ENCODE results near the gene HDDC2.

HDDC2 gene

GRCh38 chr6:125250511-125250910 is 51.3 kb downstream of the HDDC2 start:
- intact Hi-C loops (cut with DNase I) = no loop called here
- no peak for DNase-seq

- DNase-seq = no peak
- intact Hi-C loops (cut with DNase I) = no loop called here
Observed at GRCh38 chr6:125248136-125248535, 53.6 kb downstream of the HDDC2 start.

- intact Hi-C loops (cut with DNase I) = no loop called here
- DNase-seq = no peak
Observed at GRCh38 chr6:125246566-125246965, 55.2 kb downstream of the HDDC2 start.

DNA sequence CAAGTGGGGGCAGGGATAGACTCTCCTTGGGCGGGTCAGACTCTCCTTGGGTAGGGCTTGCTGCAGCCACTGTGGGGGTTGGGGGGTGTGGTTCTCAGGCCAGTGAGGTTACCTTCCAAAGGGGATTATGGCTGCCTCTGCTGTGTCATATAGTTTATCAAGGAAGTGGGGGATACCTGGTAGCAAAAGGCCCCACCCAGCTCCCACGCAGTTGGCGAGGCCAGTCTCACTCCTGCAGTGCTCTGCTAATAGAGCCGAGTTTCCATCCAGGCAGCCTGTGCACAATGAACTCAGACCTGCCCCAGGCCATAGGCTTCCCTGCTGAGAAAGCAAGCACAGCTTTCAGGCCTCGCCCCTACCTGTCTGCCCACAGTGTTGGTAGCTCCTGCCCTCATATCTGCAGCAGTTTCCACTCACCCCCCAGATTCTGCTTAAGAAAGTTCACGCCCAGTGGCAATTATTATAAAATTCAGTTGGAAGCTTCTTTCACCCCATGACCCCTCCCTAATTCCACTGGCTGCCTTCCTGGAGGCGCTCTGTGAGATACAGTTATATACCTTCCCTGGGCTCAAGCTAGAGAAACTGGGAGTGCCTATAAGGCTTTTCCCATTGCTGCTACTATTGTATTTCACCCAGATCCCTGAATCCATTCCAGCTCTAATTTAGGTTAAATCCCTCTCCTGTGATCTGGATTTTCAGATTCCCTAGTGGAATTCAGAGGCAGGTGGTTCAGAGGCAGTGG is 56.1 kb downstream of the HDDC2 start:
- DNase-seq = no peak
- intact Hi-C loops (cut with DNase I) = no loop called here

DNA sequence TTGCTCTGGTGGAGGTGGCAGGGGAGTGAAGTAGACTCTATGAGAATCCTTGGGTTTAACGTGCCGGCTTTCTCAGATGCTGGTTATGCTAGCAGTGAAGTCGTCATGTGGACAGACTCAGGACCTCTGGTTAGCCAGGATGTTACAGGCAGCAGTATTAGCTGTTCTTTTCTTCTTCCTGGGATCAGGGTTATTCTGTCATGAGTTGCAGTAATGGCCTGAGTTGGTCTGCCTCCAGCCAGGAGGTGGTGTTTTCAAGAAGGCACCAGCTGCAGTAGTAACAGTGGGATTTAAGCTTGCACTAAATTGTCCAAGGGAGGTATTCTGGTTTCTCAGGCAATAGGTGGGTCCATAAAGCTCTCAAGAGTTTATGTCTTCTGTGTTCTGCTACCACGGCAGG is 56.7 kb downstream of the HDDC2 start:
- DNase-seq = no peak
- intact Hi-C loops (cut with DNase I) = no loop called here

DNA sequence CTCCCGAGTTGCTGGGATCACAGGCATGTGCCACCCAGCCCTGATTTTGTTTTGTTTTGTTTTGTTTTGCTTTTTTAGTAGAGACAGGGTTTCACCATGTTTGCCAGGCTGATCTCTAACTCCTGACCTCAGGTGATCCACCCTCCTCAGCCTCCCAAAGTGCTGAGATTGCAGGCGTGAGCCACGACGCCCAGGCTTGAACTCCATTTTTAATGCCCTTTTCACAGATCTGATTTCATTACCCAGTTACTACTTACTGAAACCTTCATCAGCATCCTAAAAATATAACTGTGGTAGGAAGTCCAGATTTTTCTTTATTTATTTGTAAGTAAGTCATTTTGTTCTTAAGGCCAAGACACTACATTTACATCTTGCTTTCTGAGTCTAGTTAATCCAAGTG is 64.0 kb downstream of the HDDC2 start:
- DNase-seq = no peak
- intact Hi-C loops (cut with DNase I) = no loop called here

GRCh38 chr6:125236536-125237327 is 65.0 kb downstream of the HDDC2 start:
- intact Hi-C loops (cut with DNase I) = no loop called here
- no peak for DNase-seq

GRCh38 chr6:125233202-125233601 is 68.6 kb downstream of the HDDC2 start:
- no peak for DNase-seq
- intact Hi-C loops (cut with DNase I) = no loop called here

- DNase-seq = no peak
- intact Hi-C loops (cut with DNase I) = no loop called here
Observed at GRCh38 chr6:125232466-125232865, 69.3 kb downstream of the HDDC2 start.

DNA sequence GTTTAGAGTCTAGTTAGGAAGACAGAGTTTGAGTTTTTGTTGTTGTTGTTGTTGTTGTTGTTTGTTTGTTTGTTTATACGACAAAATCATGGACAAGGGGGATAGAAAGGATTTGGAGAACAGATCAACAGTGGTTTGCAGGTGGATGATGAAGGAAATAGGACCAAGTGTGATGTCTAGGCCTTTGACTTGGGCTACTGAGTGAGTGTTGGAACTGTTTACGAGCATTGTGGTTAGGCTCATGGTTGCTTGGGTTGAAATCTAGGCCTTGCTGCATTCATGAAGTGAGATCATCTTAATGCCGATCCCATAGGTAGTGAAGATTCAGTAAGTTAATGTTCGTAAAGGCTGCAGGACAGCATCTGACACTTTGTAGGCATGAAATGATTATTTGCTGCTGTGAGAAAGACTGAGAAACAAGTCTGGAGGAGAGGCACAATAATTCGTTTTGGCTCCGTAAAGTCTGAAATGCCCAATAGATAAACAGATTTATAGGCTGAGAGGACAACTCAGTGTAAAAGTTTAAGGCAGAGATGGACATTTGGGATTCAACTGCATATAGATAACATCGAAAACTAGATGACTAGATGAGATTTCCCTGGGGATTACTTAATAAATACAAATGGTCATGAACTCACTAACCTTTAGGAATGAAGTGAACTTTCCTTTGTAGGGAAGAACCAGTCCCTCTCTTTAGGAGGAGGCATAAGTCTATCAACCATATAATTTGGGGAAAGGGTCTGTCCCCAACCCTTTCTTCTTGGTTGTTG is 70.0 kb downstream of the HDDC2 start:
- intact Hi-C loops (cut with DNase I) = no loop called here
- DNase-seq = no peak

- intact Hi-C loops (cut with DNase I) = no loop called here
Observed at GRCh38 chr6:125231133-125231532, 70.6 kb downstream of the HDDC2 start.

GRCh38 chr6:125230674-125231073 is 71.1 kb downstream of the HDDC2 start:
- intact Hi-C loops (cut with DNase I) = no loop called here
- DNase-seq = no peak

More at GRCh38 chr6:125231133-125231532, 70.6 kb downstream of the HDDC2 start:
- DNase-seq = no peak

- intact Hi-C loops (cut with DNase I) = no loop called here
Observed at GRCh38 chr6:125228981-125229479, 72.7 kb downstream of the HDDC2 start.

DNA sequence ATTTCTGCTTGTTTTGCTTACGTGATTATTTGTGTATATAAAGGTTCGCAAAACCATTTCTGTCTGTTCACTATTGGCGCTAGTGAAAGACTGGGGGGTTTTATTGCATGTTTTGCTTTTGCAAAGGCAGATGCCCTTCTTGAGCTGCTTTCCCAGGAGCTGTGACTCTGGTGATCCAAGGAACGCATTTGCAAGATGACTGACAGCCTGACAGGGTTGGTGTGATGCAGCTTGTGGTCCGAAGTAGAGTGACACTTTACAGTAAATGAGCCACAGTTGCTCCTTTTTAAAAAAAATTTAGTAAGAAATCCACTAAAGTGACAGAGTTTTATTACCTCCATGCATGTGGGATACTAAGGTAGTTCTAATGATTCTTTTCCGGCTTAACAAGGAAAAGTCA is 74.5 kb downstream of the HDDC2 start:
- intact Hi-C loops (cut with DNase I) = no loop called here
- no peak for DNase-seq

More at GRCh38 chr6:125228981-125229479, 72.7 kb downstream of the HDDC2 start:
- DNase-seq = no peak

Measured in head of caudate nucleus (tissue), 42 donors.